NOMO-1 (cell line): ENCODE measurements around the gene KRTAP10-5.
"Not testable (repeated sequence)": the region's sequence is repeated elsewhere in the genome, so short reads cannot be mapped to it uniquely, and the experiment has no call there.

Experiments
- DNase-seq, 2 experiments: peaks; one replicate each; lab custom pipeline; 2025; ENCODE audit not compliant: unreplicated experiment in 2 of 2; lab: John Stamatoyannopoulos, UW

The KRTAP10-5 gene

DNA sequence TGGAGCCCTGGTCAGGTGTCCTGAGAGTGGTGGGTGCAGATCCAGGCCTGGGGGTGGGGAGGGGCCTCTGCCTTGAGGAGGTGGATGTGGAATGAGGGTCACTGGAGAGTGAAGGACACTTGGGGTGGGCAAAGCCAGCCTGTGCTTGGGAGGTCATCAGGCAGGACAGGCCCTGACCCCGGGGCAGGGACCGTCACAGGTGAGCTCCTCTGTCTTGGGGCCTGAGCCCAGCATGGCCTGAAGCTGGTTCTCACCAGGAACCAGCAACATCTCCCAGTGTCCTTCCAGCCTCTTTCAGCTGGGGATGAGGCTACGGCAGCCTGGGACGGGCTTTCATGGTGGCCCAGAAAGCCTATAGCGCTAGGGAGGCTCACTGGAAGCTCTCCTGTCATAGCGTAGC, 28.3 kb downstream of the KRTAP10-5 start:
- DNase-seq: no peak

GRCh38 chr21:44551340-44551961, 29.0 kb downstream of the KRTAP10-5 start, which contains the start of gene KRTAP10-2:
TSS of gene KRTAP10-2 (minus strand) at chr21:44551505. CDS start at chr21:44551458, 47 bp downstream.
- no peak for DNase-seq

DNA sequence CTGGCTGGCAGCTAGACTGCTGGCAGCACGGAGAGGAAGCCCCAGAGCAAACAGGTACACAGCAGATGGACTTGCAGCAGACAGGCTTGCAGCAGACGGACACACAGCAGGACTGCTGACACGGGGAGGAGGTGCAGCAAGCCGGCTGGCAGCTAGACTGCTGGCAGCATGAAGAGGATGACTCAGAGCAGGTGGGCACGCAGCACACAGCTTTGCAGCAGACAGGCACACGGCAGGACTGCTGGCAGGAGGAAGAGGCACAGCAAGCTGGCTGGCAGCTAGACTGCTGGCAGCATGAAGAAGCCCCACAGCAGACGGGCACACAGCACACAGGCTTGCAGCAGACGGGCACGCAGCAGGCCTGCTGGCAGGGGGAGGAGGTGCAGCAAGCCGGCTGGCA, 29.6 kb downstream of the KRTAP10-5 start:
- no peak for DNase-seq

DNA sequence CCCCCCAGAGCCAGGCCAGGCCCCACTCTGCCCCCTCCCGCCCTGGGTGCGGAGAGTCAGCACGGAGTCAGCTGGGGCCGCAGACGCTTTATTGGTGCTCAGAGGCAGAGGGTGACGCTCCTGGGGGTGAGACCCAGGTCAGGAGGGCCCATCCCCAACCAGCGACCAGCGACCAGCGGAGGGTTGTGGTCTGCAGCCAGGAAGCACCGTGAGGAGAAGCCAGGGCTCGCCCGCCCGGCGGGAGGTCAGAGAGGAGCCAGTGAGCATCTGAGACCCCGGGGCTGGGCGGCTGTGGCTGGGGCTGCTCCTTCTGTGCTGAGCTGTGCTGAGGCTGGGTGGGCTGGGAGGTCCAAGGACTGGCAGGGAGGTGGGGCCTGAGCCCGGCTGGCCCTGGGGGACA, 30.1 kb downstream of the KRTAP10-5 start:
- DNase-seq: not testable (repeated sequence)

DNA sequence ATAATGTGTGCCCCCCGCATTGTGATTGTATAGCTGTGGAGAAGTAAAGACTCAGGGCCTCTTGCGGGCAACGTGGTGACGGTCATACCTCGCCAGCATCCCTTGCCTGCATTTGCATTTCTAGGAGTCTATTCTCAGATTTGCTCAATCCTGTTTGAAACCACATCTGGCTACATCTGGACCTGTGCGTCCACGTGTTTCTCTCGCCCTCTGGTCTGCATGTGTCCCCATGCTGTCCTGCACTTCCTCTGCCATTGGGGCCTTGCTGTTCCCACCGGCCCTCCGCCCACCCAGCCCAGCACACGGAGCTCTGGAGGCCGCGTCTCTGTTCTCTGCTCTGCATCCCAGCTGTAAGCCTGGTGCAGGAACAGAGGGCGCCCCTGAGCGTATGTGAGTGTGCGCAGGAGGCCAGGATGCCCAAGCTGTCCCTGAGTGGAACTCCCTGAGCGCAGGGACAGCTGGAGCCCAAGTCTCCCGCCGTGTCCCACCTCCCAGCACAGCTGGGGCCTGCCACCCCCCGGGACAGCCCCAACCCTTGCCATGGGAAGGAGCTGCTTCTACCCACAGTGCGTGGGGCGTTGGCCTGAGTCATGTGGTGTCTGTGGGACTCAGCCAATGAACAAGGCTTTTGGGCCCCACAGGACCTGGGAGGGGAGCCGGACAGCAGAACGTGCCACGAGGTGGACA, 30.7 kb downstream of the KRTAP10-5 start:
- no peak for DNase-seq

DNA sequence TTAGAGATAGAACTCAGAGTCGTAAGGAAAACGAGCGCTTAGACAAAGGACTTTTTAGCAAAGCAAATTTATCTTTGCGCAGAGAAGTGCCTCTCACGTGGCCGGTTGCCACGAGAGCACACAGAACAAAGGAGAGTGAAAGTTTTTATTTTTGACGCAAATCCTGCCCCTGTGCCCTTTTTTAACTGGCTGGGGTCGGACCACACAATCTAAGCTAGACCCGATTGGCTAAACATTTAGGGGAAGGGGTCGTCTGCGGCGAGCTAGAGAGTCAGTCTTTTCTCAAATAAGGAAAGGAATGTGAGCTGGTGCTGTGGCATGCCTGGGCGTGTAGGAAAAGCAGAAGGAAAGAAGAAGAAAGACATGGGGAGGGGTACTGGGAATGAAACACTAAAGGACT, 31.5 kb downstream of the KRTAP10-5 start:
- DNase-seq: no peak

DNA sequence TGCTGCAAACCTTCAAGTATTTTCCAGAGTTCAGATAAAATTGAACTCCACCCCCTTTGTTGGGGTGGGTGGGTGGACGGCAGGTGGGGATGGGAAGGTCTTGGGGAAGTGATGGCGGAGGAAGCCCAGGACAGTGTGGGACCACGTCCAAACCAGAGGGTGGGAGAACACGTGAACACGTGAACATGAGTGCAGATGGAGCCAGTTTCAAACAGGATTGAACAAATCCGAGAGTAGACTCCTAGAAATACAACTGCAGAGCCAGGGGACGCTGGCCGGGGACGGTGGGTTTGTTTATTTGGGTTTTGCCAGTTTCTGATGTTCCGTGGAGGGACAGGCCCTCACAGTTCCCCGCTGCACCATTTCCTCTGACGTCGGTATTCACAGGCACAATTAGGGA, 32.0 kb downstream of the KRTAP10-5 start:
- no peak for DNase-seq

DNA sequence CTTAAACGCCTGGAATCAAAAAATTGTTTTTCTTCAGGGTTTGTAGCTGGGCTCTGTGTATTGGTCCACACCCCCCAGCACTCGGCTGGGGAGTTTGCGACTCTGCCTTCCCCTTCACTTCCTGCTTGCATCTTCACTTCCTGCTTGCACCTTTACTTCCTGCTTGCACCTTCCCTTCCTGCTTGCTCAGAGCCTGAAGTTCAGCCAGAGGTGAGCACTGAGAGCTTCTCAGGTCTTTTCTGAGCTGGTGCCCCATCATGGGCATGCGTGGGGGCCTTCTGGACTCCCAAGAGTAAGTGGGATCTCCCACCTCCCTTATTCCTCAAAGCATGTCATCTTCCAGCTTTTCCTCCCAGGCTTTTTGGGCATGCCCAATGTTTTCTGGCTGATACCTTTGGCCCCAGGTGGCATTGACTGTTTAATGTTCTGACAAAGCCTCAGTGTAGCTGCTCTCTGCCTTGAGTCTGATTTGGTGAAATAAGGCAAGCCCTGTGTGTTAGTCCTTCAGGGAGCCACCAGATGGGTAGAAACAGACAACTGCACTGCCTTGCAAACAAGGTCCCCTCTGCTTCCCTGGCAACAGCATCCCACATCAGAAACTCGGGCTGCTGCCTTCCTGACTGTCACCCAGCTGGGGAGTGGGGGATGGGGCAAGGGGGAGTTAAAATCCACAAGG, 32.6 kb downstream of the KRTAP10-5 start:
- DNase-seq: no peak

DNA sequence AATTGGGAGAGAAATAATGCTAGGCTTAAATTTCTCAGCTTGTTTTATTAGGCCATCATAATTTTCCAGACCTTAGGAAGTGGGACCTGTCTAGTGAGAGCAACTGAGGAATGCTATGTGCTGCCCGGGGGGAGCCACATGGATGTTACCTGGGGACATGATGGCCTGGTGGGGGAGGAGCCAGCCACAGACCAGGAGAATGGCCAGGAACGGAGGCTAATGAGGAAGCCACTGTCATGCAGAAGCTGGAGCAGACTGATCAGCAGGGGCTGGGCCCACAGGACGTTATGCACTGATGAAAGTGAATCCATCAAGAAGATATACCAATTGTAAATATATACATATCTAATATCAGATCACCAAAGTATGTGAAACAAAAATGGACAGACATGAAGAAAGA, 35.8 kb downstream of the KRTAP10-5 start:
- DNase-seq: no peak

DNA sequence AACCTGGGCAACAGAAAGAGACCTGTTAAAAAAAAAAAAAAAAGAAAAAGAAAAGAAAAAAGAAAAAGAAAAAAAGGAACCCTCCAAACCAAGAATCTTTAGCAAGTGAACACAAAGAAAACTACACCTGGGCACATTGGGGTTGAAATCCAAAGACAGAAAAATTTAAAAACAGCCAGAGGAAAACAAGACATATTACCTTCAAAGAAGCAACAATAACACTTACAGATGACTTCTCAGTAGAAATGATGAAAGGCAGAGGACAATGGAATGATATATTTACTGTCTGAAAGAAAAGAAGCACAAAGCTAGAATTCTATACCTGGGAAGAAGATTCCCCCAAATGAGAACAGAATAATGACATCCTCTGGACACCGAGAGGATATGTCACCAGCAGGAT, 37.7 kb downstream of the KRTAP10-5 start:
- DNase-seq: no peak

DNA sequence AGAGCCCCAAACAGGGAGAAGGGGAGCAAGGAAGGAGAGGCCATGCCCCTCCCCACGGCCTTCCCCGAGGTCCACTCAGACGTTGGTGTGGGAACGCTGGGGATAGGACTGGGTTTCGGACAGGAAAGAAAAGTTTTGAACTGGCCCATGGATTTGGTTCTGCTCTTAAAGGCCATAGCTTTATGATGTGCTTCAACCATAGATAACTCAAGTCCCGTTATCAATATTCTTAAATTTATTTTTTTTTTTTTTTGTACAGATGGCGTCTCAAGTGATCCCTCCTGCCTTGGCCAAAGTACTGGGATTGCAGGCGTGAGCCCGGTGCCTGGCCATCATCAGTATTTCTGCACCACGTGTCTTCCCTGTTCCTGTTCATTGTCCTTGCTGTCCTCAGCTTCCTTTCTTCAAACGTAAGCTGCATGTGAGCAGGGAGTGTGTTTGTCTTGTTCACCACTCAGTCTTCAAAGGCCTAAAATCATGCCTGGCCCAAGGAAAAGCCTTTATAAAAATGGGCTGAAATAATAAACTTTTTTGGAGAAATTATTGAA, 39.6 kb downstream of the KRTAP10-5 start:
- DNase-seq: no peak

GRCh38 chr21:44539991-44540666, 40.3 kb downstream of the KRTAP10-5 start, which contains the start of gene KRTAP10-1:
TSS of gene KRTAP10-1 (minus strand) at chr21:44540195. CDS start at chr21:44540150, 45 bp downstream.
- no peak for DNase-seq

DNA sequence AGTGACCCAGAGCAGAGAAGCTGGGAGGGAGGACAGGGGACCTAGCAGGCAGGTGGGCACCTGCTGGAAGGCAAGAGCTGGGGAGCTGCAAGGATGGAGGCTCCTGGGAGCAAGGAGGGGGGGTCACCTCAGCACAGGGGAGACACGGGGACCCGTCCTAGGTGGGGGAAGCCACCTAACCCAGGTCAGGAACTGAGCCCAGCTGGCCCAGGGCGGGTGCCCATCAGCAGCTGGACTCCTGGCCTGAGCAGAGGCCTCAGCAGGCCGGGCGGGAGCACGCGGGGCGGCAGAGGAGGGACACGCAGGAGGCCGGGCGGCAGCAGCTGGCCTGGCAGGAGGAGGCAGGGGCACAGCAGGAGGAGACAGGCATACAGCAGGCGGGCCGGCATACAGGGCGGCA, 41.4 kb downstream of the KRTAP10-5 start:
- DNase-seq: no peak

GRCh38 chr21:44537930-44538911, 42.2 kb downstream of the KRTAP10-5 start:
- DNase-seq: no peak

GRCh38 chr21:44535963-44536362, 44.4 kb downstream of the KRTAP10-5 start:
- DNase-seq: no peak

DNA sequence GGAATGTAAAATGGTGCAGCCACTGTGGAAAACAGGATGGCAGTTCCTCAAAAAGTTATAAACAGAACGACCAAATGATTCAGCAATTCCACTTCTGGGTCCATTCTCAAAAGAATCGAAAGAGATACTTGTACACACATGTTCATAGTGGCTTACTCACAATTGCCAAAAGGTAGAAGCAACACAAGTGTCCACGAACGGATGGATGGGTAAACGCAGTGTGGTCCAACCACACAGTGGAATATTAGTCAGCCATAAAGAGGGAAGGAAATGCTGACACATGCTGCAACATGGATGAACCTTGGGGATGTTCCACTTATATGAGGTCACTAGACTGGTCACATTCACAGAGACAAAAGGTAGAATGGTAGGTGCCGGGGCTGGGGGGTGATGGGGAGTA, 45.7 kb downstream of the KRTAP10-5 start:
- no peak for DNase-seq

- no peak for DNase-seq
These were observed 46.3 kb downstream of the KRTAP10-5 start for GRCh38 chr21:44533891-44534627.

DNA sequence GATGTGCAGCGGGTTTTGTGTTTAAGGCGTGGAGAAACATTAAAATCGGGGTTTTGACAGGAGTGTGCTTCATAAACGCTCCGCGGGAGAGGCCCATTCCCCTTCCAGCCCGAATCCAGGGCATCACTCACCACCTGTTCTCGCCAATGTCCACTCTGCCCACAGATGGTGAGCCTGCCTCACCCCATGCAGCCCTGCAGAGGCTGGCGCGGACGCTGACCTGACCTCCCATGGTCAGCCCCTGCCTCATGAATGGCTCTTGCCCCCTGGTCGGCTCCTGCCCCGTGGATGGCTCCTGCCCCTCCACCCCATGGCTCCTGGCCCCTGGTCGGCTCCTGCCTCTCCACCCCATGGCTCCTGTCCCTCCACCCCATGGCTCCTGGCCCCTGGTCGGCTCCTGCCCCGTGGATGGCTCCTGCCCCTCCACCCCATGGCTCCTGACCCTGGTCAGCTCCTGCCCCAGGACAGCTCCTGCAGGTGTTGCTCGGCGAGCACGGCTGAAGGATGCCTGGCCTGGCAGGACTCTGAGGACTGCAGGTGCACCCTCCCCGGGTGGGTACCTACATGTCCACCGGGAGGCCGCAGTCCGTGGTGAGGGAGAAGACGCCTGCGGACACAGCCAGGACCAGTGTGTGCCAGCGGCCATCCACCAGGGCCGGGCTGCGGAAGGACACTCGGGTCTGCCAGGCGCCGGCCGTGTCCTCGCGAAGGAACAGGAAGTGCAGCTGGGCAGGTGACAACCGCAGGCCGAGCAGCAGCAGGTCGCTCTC, 47.1 kb downstream of the KRTAP10-5 start:
- no peak for DNase-seq
